ENCODE results near the gene TNIP3. TPM values are rescaled to one million over a fixed set of nuclear protein-coding genes. Genes with fewer than 3 reads are reported as not detected.

Gene TNIP3
- total RNA-seq, 5 donors from 2014 or later (not counting 1 experiment from before 2014, with no cell fraction given) = 1.2 to 2.0 (median 1.2) TPM

DNA sequence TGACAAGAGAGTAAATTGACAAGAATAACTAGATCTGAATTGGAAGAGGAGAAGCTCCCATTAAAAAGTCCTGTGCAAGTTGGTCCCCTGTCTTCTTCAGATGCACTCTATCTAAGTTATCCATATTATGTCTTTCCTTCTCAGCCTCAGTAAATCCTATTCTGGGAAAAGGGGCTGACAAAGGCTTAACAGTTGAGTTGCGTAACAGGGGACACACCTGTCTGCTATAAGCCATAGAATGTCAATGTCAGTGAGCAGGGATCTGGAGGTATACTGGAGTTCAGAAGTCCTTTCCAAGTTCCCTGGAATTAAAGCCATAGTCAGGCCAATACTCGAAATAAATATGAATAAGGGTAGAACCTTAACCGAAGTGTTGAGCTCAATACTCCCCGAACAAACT is 26.3 kb upstream of the TNIP3 start:
- no peaks in the 10 kb centered on the region for H3K9me3 ChIP-seq
- ChIA-PET CTCF (interaction anchor here (0.7 to 3.5 kb wide), 17 partner anchors 9 to 270 kb away, joined by 3 to 19 read pairs (median 4); no protein-coding TSS in a partner anchor), POLR2A (interaction anchor here in 1 of 2 donors (0.6 kb wide), 1 partner anchor 30 kb away, joined by 4 read pairs; no protein-coding TSS in a partner anchor)
- WGBS (ENCODE audit: insufficient coverage) = no CpG with 5 or more reads among the region's 4 CpGs
- peaks cover 30 to 50% of the 10 kb centered on the region in 2 experiments for H3K4me1 ChIP-seq (ENCODE audit: control insufficient read depth in 1 of 2, extremely low read depth in 1 of 2, insufficient read depth in 2 of 2, low read length in 2 of 2)
- H3K4me3 ChIP-seq (ENCODE audit: control insufficient read depth in 1 of 2, extremely low read depth in 1 of 2, low read length in 1 of 2) = no peak overlapping the region
- ATAC-seq (replicated peaks in 1 of 4) (no peak), DNase-seq (no peak)
- Mint-ChIP-seq H3K4me3 (peak overlapping the region in 2 of 3 donors; percentile 63 to 69), H3K9me3 (no peaks in the 10 kb centered on the region), H3K36me3 (no peaks in the 10 kb centered on the region), H3K27ac (peak overlapping the region; percentile 87 to 91), H3K4me1 (peaks cover 58 to 69% (median 67%) of the 10 kb centered on the region in 3 donors), H3K27me3 (no peaks in the 10 kb centered on the region)
- H3K36me3 ChIP-seq (ENCODE audit: control insufficient read depth in 2 of 2, extremely low read depth in 1 of 2, insufficient read depth in 1 of 2, low read length in 1 of 2) = no peaks in the 10 kb centered on the region
- peak overlapping the region; percentile 57 for H3K27ac ChIP-seq (ENCODE audit: low read length)
- H3K27me3 ChIP-seq (replicated peaks in 1 of 2; ENCODE audit: control insufficient read depth in 2 of 2, extremely low read depth in 1 of 2, insufficient read depth in 2 of 2, low read length in 1 of 2) = no peaks in the 10 kb centered on the region

DNA sequence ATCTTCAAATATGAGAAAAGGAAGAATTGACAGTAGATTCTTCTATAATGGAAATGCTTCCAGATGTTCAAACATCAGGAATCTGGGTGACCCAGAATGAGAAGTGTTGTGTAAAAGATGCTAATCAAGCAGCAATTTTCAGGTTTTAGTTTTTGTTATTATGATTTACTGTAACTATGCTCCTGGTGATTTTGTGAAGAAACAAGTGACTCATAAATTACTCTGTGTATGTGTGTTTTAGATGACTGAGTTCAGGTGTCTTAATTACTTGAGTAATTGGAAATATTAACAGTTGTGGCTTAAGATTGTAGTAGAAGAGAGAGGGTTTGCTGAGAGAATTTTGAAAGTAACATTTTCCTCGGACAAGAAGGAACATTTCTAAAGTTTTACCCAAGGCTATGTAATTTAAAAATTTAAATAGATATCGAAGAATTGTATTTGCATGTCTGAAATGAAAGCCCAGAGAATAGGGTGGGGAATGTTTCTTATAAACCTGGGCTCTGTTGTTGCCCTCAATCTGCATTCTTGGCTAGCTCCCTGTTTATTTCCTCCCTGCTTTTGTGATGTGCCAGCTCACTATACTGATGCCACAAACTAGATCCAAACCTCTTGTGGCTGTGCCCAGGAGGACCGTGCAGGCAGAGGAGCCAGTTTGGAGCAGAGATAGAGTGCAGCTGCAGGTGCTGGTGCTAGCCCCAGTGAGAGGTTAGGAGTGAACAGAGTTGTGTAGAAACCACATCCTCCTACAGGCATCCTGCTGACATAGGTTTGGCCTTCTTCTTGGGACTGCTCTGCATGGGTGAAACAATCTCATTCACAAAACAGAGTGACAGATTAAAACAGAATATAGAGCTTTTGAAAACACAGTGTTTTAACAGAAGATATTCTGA is 25.4 kb upstream of the TNIP3 start:
- Histone ChIP-seq H3K9me3 (no peaks in the 10 kb centered on the region), H3K27ac (ENCODE audit: low read length) (peak overlapping the region; percentile 57), H3K27me3 (replicated peaks in 1 of 2; ENCODE audit: control insufficient read depth in 2 of 2, extremely low read depth in 1 of 2, insufficient read depth in 2 of 2, low read length in 1 of 2) (no peaks in the 10 kb centered on the region), H3K36me3 (ENCODE audit: control insufficient read depth in 2 of 2, extremely low read depth in 1 of 2, insufficient read depth in 1 of 2, low read length in 1 of 2) (no peaks in the 10 kb centered on the region), H3K4me3 (ENCODE audit: control insufficient read depth in 1 of 2, extremely low read depth in 1 of 2, low read length in 1 of 2) (peak overlapping the region in 1 of 2 donors; percentile 12), H3K4me1 (ENCODE audit: control insufficient read depth in 1 of 2, extremely low read depth in 1 of 2, insufficient read depth in 2 of 2, low read length in 2 of 2) (peaks cover 30 to 54% of the 10 kb centered on the region in 2 experiments)
- Mint-ChIP-seq H3K27ac (peak overlapping the region; percentile 87 to 91), H3K4me1 (peaks cover 62 to 75% (median 69%) of the 10 kb centered on the region in 3 donors), H3K27me3 (no peaks in the 10 kb centered on the region), H3K36me3 (no peaks in the 10 kb centered on the region), H3K9me3 (no peaks in the 10 kb centered on the region), H3K4me3 (peak overlapping the region; percentile 63 to 69 (median 63))
- DNase-seq (peak; percentile 32 to 75 (median 57)), ATAC-seq (replicated peaks in 1 of 4) (peak; percentile 100)
- CTCF ChIA-PET = interaction anchor here (0.7 to 2.2 kb wide), 15 partner anchors 10 to 118 kb away, joined by 3 to 9 read pairs (median 4); no protein-coding TSS in a partner anchor
- POLR2A ChIA-PET = interaction anchor here in 1 of 2 donors (0.6 kb wide), 1 partner anchor 29 kb away, joined by 4 read pairs; no protein-coding TSS in a partner anchor
- WGBS (ENCODE audit: insufficient coverage) = no CpG with 5 or more reads among the region's 3 CpGs

DNA sequence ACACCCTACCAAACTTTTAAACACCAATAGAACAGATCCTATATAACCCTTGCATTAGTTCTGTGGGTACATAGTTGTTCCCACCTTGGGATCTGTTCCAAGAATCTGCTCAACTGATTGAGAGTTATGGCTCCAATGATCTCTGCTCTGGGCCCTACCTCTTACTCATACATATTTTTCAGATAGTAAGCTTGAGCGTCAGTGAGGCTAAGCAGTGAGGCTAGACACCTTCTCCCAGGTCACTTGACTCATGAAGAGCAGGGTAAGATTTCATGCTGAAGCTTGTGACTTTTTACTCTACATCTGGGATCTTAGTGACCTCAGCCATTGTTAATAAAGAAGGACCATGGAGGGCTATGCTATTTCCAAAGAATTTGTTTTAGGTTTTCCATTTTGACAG is 23.1 kb upstream of the TNIP3 start:
- no peaks in the 10 kb centered on the region for H3K27me3 Mint-ChIP-seq
- H3K4me1 Mint-ChIP-seq = peaks cover 73 to 80% (median 80%) of the 10 kb centered on the region in 3 donors
- H3K9me3 Mint-ChIP-seq = no peaks in the 10 kb centered on the region
- H3K9me3 ChIP-seq = no peaks in the 10 kb centered on the region
- WGBS (ENCODE audit: insufficient coverage) = no CpG with 5 or more reads among the region's 1 CpG
- H3K27me3 ChIP-seq (replicated peaks in 1 of 2; ENCODE audit: control insufficient read depth in 2 of 2, extremely low read depth in 1 of 2, insufficient read depth in 2 of 2, low read length in 1 of 2) = no peaks in the 10 kb centered on the region
- H3K4me3 ChIP-seq (ENCODE audit: control insufficient read depth in 1 of 2, extremely low read depth in 1 of 2, low read length in 1 of 2) = no peak overlapping the region
- H3K27ac Mint-ChIP-seq = no peak overlapping the region
- ATAC-seq (replicated peaks in 1 of 4) (no peak), DNase-seq (no peak)
- CTCF ChIA-PET = interaction anchor here in 1 of 2 donors (1.1 kb wide), 1 partner anchor 120 kb away, joined by 3 read pairs; no protein-coding TSS in a partner anchor
- no peaks in the 10 kb centered on the region for H3K36me3 Mint-ChIP-seq
- no peak overlapping the region for H3K4me3 Mint-ChIP-seq
- peaks cover 39 to 61% of the 10 kb centered on the region in 2 experiments for H3K4me1 ChIP-seq (ENCODE audit: control insufficient read depth in 1 of 2, extremely low read depth in 1 of 2, insufficient read depth in 2 of 2, low read length in 2 of 2)
- H3K36me3 ChIP-seq (ENCODE audit: control insufficient read depth in 2 of 2, extremely low read depth in 1 of 2, insufficient read depth in 1 of 2, low read length in 1 of 2) = no peaks in the 10 kb centered on the region
- no peak overlapping the region for H3K27ac ChIP-seq (ENCODE audit: low read length)
- POLR2A ChIA-PET = interaction anchor here (0.5 to 1.0 kb wide), 2 partner anchors 11 kb away, joined by 3 read pairs; no protein-coding TSS in a partner anchor

DNA sequence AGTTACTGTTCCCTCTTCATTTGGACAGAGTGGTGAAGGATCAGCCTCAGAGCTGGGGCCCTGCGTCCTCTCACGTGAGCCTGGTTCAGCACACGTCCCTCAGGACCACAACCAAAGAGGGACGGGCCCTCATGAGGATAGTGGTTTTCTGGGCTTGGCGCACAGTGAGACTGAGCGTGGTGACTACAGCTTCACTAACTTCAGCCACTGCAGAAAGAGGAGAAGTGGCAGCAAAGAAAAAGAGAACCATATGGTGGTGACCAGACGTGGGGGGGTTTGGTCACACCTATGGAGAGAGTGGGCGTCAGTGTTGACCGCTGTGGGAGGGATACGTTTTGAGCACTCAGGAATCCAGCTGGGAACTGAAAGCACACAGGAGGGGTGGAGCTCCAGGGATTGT is 21.8 kb upstream of the TNIP3 start:
- Histone ChIP-seq H3K4me1 (ENCODE audit: control insufficient read depth in 1 of 2, extremely low read depth in 1 of 2, insufficient read depth in 2 of 2, low read length in 2 of 2) (peaks cover 38 to 57% of the 10 kb centered on the region in 2 experiments), H3K9me3 (no peaks in the 10 kb centered on the region), H3K4me3 (ENCODE audit: control insufficient read depth in 1 of 2, extremely low read depth in 1 of 2, low read length in 1 of 2) (no peak overlapping the region), H3K27ac (ENCODE audit: low read length) (no peak overlapping the region), H3K36me3 (ENCODE audit: control insufficient read depth in 2 of 2, extremely low read depth in 1 of 2, insufficient read depth in 1 of 2, low read length in 1 of 2) (no peaks in the 10 kb centered on the region), H3K27me3 (replicated peaks in 1 of 2; ENCODE audit: control insufficient read depth in 2 of 2, extremely low read depth in 1 of 2, insufficient read depth in 2 of 2, low read length in 1 of 2) (no peaks in the 10 kb centered on the region)
- no peaks in the 10 kb centered on the region for H3K36me3 Mint-ChIP-seq
- no peaks in the 10 kb centered on the region for H3K27me3 Mint-ChIP-seq
- ChIA-PET POLR2A (no interaction called here), CTCF (interaction anchor here (0.9 to 1.2 kb wide), 2 partner anchors 13 to 15 kb away, joined by 3 read pairs; no protein-coding TSS in a partner anchor)
- 86% methylated on average over 7 of the region's 10 CpGs for WGBS (ENCODE audit: insufficient coverage)
- no peak for ATAC-seq (replicated peaks in 1 of 4)
- no peak for DNase-seq
- H3K9me3 Mint-ChIP-seq = no peaks in the 10 kb centered on the region
- peaks cover 73 to 79% (median 79%) of the 10 kb centered on the region in 3 donors for H3K4me1 Mint-ChIP-seq
- H3K27ac Mint-ChIP-seq = peak overlapping the region in 1 of 2 donors; percentile 12
- no peak overlapping the region for H3K4me3 Mint-ChIP-seq

DNA sequence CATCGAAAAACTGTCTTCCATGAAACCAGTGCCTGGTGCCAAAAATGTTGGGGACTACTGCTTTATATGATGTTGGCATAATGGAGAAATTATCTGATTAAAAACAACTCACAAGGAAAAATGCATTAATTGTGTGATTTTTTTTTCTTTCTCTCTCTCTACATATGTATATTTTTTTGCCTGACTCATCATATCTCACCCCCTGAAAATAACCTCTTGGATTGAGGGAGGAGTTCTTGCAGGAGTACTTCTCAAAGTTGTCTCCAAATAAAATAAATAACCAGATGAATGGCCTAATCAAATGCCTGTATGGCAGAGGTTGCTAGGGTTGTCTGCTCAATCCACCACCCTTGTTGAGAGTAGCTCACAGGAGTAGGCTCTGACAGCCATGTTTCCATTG is 19.9 kb upstream of the TNIP3 start:
- H3K9me3 ChIP-seq = no peaks in the 10 kb centered on the region
- H3K36me3 Mint-ChIP-seq = no peaks in the 10 kb centered on the region
- no peaks in the 10 kb centered on the region for H3K9me3 Mint-ChIP-seq
- H3K27ac ChIP-seq (ENCODE audit: low read length) = no peak overlapping the region
- H3K4me3 ChIP-seq (ENCODE audit: control insufficient read depth in 1 of 2, extremely low read depth in 1 of 2, low read length in 1 of 2) = no peak overlapping the region
- peaks cover 38 to 52% of the 10 kb centered on the region in 2 experiments for H3K4me1 ChIP-seq (ENCODE audit: control insufficient read depth in 1 of 2, extremely low read depth in 1 of 2, insufficient read depth in 2 of 2, low read length in 2 of 2)
- H3K27me3 ChIP-seq (replicated peaks in 1 of 2; ENCODE audit: control insufficient read depth in 2 of 2, extremely low read depth in 1 of 2, insufficient read depth in 2 of 2, low read length in 1 of 2) = no peaks in the 10 kb centered on the region
- no peaks in the 10 kb centered on the region for H3K27me3 Mint-ChIP-seq
- H3K27ac Mint-ChIP-seq = no peak overlapping the region
- ChIA-PET CTCF (interaction anchor here (1.2 to 2.6 kb wide), 2 partner anchors 8 to 33 kb away, joined by 3 to 17 read pairs; no protein-coding TSS in a partner anchor), POLR2A (interaction anchor here in 1 of 2 donors (0.6 to 1.5 kb wide), 2 partner anchors 10 to 27 kb away, joined by 3 to 5 read pairs; no protein-coding TSS in a partner anchor)
- whole genome bisulfite sequencing (ENCODE audit: insufficient coverage) = no CpG with 5 or more reads among the region's 1 CpG
- ATAC-seq (replicated peaks in 1 of 4) = no peak
- peaks cover 72 to 79% (median 79%) of the 10 kb centered on the region in 3 donors for H3K4me1 Mint-ChIP-seq
- no peak for DNase-seq
- no peak overlapping the region for H3K4me3 Mint-ChIP-seq
- no peaks in the 10 kb centered on the region for H3K36me3 ChIP-seq (ENCODE audit: control insufficient read depth in 2 of 2, extremely low read depth in 1 of 2, insufficient read depth in 1 of 2, low read length in 1 of 2)

DNA sequence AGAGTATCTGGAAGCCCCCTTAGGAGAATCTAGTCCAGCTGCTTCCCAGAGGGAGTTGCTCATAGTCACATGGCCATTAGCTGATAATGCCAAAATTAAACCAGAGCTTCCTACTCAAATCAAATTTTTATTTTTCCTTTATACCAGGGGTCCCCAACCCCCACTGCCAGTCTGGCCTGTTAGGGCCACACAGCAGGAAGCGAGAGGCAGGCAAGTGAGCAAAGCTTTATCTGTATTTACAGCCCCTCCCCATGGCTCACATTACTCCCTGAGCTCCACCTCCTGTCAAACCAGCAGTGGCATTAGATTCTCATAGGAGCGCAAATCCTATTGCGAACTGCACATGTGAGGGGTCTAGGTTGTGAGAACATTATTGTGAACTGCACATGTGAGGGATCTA is 19.2 kb upstream of the TNIP3 start:
- H3K36me3 Mint-ChIP-seq = no peaks in the 10 kb centered on the region
- WGBS (ENCODE audit: insufficient coverage) = 74% methylated on average over 2 of the region's 3 CpGs
- Histone ChIP-seq H3K36me3 (ENCODE audit: control insufficient read depth in 2 of 2, extremely low read depth in 1 of 2, insufficient read depth in 1 of 2, low read length in 1 of 2) (no peaks in the 10 kb centered on the region), H3K27me3 (replicated peaks in 1 of 2; ENCODE audit: control insufficient read depth in 2 of 2, extremely low read depth in 1 of 2, insufficient read depth in 2 of 2, low read length in 1 of 2) (no peaks in the 10 kb centered on the region), H3K9me3 (no peaks in the 10 kb centered on the region), H3K27ac (ENCODE audit: low read length) (peak overlapping the region; percentile 98), H3K4me1 (ENCODE audit: control insufficient read depth in 1 of 2, extremely low read depth in 1 of 2, insufficient read depth in 2 of 2, low read length in 2 of 2) (peaks cover 35 to 52% of the 10 kb centered on the region in 2 experiments), H3K4me3 (ENCODE audit: control insufficient read depth in 1 of 2, extremely low read depth in 1 of 2, low read length in 1 of 2) (no peak overlapping the region)
- H3K4me1 Mint-ChIP-seq = peaks cover 72 to 79% (median 79%) of the 10 kb centered on the region in 3 donors
- H3K27me3 Mint-ChIP-seq = no peaks in the 10 kb centered on the region
- ChIA-PET CTCF (interaction anchor here (0.6 to 2.6 kb wide), 4 partner anchors 9 to 1885 kb away, joined by 3 to 17 read pairs (median 4); no protein-coding TSS in a partner anchor), POLR2A (interaction anchor here (0.6 to 1.5 kb wide), 4 partner anchors 10 to 71 kb away, joined by 3 to 5 read pairs (median 4); no protein-coding TSS in a partner anchor)
- no peaks in the 10 kb centered on the region for H3K9me3 Mint-ChIP-seq
- ATAC-seq (replicated peaks in 1 of 4) = no peak
- peak overlapping the region in 1 of 3 donors; percentile 78 for H3K4me3 Mint-ChIP-seq
- peak in 2 of 35 experiments; percentile 6 to 34 for DNase-seq
- H3K27ac Mint-ChIP-seq = peak overlapping the region; percentile 92

Measured in T-cell (primary cell).